Omental fat pad (tissue), 4 donors: ENCODE results near the gene TRIM46. TPM values are rescaled to one million over a fixed set of nuclear protein-coding genes. Genes with fewer than 3 reads are reported as not detected.

Experiments
- ATAC-seq: fragments of 150-250 bp; one replicate; pipeline ENCODE4 v1.9.1; 2016; ENCODE audit warnings: mild to moderate bottlenecking, moderate library complexity; ENCODE audit not compliant: low FRiP score
- DNase-seq: peaks from one replicate; pipeline ENCODE4 v3.0.0-alpha.2; 2019; ENCODE audit warnings: low spot score
- CTCF ChIP-seq, 3 donors: fragments of 450-650 bp; IDR thresholded peaks; one replicate each; pipeline ENCODE4 v1.5.1; 2016 to 2017; ENCODE audit warnings: antibody characterized with exemption in 3 of 3, mild to moderate bottlenecking in 3 of 3, moderate library complexity in 2 of 3
- total RNA-seq, 4 donors: library from RNA; depleted of rRNA; stranded (reverse); fragments of >200 nt; gene quantifications; one replicate each; pipeline ENCODE4 v1.1.0, GENCODE V29; 2016

TRIM46 gene
- total RNA-seq, 4 donors from 2014 or later, result 0.36 to 1.4 (median 1.1) TPM

DNA sequence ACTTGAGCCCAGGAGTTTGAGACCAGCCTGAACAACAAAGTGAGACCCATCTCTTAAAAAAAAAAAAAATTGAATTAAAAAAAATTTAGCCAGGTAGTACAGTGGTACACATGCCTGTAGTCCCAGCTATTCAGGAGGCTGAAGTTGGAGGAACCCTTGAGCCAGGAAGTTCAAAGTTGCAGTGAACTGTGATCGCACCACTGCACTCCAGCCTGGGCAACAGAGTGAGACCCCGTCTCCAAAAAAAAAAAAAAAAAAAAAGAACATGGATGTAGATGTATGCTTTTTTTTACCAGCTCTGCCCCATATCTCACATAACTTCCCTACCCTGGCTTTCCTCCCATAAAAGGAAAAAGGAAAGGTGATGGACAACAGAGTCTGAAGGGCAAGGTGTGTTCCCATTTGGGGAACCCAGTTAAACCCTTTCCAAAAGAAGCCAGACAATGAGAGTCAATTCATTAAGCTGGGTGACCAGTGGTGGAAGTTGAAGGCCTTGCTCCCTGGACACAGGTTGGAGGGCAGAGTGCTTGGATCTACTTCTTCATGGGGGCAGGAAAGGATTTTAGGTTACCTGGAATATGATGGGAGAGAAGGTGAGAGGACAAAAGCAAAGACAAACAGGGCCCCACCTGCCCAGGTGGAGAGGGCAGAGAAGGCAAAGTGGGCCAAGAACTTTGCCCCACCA, 3.4 kb upstream of the TRIM46 start:
- DNase-seq, result no peak
- TF ChIP-seq CTCF (IDR thresholded peaks at IDR 0.05), result no peak
- no peak for ATAC-seq

DNA sequence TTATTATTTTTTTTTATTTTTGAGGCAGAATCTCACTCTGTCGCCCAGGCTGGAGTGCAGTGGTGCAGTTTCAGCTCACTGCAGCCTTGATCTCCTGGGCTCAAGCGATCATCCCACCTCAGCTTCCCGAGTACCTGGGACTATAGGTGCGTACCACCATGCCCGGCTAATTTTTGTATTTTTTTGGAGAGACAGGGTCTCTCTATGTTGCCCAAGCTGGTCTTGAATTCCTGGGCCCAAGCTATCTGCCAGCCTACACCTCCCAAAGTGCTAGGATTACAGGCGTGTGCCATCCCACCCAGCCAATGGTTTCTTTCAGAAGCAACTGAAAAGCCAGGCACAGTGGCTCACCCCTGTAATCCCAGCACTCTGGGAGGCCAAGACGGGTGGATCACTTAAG, 2.8 kb upstream of the TRIM46 start:
- DNase-seq (no peak), ATAC-seq (no peak)
- TF ChIP-seq CTCF (IDR thresholded peaks at IDR 0.05), result no peak

DNA sequence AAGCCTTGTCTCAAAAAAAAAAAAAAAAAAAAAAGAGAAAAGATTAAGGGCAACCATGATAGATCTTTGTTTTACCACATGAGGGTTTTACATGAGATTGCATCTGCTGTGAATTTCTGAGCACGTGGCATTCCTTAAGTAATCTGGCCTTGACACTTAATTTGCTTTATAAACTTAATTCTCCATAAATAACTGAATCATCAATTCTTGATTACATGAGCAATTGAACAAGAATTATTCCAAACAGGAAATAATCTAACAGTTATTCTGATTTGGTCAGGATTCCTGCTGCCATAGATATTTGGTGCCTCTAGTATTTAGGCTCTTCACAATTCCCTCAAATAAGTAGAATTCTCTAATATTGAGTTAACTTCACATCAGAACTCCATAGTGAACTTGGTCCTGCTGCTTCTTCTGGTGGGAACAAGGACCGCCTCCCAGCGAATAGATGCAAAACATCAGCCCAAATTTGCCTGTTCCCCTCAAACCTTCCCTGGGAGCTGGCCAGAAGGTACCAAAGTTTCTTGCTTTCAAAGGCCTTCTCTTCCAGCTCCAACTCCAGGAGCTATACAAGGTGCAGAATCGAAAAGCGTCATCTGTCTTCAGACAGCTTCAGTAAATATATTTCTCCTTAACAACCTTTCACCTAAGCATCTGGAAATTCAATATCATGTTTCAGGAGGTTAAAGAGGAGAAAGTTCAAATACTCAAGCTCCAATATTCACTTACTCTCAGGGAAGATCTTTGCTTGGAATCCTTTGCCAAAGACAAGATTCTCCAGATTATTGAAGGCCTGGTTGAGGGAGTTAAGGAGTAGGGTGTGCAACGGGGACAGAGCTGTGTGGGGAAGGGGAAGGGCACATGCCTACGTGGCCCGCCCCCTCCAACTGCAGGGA, 1.6 kb upstream of the TRIM46 start:
- no peak for DNase-seq
- no peak for TF ChIP-seq CTCF (IDR thresholded peaks at IDR 0.05)
- no peak for ATAC-seq

- peak; percentile 75 for DNase-seq
- peak; percentile 68 for ATAC-seq
- TF ChIP-seq CTCF (IDR thresholded peaks at IDR 0.05), result peak in 2 of 3 donors; percentile 14 to 17
These were observed 744 bp upstream of the TRIM46 start, which contains the start of gene KRTCAP2 for GRCh38 chr1:155172732-155173477. Gene KRTCAP2, minus strand, starts transcription at chr1:155173304. Its CDS starts 80 bp downstream, at chr1:155173224.

GRCh38 chr1:155174324-155175280, 953 bp downstream of the TRIM46 start:
- ATAC-seq, result no peak
- DNase-seq, result no peak

More at GRCh38 chr1:155174324-155175280, 953 bp downstream of the TRIM46 start:
- TF ChIP-seq CTCF (IDR thresholded peaks at IDR 0.05), result no peak
